IMR-90 (cell line): ENCODE results near the gene NUDT1. TPM values are rescaled to one million over a fixed set of nuclear protein-coding genes. Genes with fewer than 3 reads are reported as not detected.

Source experiments
- ATAC-seq: fragments of 200-7000 bp; cut with Tn5 transposase; 2 replicates; pipeline ENCODE4 v1.9.1; 2020; ENCODE audit warnings: low read depth, mild to moderate bottlenecking, moderate library complexity
- BruUV-seq: library from RNA; stranded (reverse); fragments of 400-500 nt; replicated peaks from 2 replicates; lab custom pipeline; 2021; lab: Mats Ljungman, UMichigan
- CTCF ChIA-PET: fragments of 300-600 bp; formaldehyde crosslinking; extraction: SDS; loops from one replicate; lab custom pipeline; 2021; ENCODE audit warnings: antibody characterized with exemption; lab: Yijun Ruan, JAX
- POLR2A ChIA-PET: fragments of 300-600 bp; sonication (Branson Sonifier 250); formaldehyde crosslinking; loops from one replicate; lab custom pipeline; 2022; ENCODE audit warnings: antibody characterized with exemption; ENCODE audit not compliant: unreplicated experiment; lab: Charles Lee
- DNase-seq: peaks from one replicate; pipeline ENCODE4 v3.0.0; 2013
- H2AFZ ChIP-seq: replicated peaks from 2 replicates; pipeline ENCODE3; 2013; ENCODE audit warnings: low read length, mild to moderate bottlenecking; ENCODE audit not compliant: poor library complexity
- H2AK5ac ChIP-seq: 2 replicates; pipeline ENCODE4 v1.6.1; 2013; ENCODE audit warnings: low read depth, low read length, inconsistent platforms
- H2AK9ac ChIP-seq: replicated peaks from 2 replicates; pipeline ENCODE3; 2013; ENCODE audit warnings: mild to moderate bottlenecking, low read depth, low read length, moderate library complexity; ENCODE audit not compliant: poor library complexity
- H2BK120ac ChIP-seq: 2 replicates; pipeline ENCODE4 v1.6.1; 2013; ENCODE audit warnings: low read depth, low read length, inconsistent platforms
- H2BK15ac ChIP-seq: 3 replicates; pipeline ENCODE4 v1.6.1; 2013; ENCODE audit warnings: low read depth, low read length, inconsistent platforms
- H2BK20ac ChIP-seq: 2 replicates; pipeline ENCODE4 v1.6.1; 2013; ENCODE audit warnings: low read depth, mild to moderate bottlenecking, inconsistent platforms, low read length, moderate library complexity
- H2BK5ac ChIP-seq: 2 replicates; pipeline ENCODE4 v1.6.1; 2013; ENCODE audit warnings: mild to moderate bottlenecking, low read depth, low read length, inconsistent platforms; ENCODE audit not compliant: poor library complexity, severe bottlenecking
- H3K14ac ChIP-seq: replicated peaks from 2 replicates; pipeline ENCODE4 v1.6.1; 2013; ENCODE audit warnings: low read depth, low read length, inconsistent platforms
- H3K18ac ChIP-seq: 2 replicates; pipeline ENCODE4 v1.6.1; 2013; ENCODE audit warnings: low read depth, low read length, control low read depth
- H3K23ac ChIP-seq: 2 replicates; pipeline ENCODE4 v1.6.1; 2013; ENCODE audit warnings: low read depth, low read length, inconsistent platforms
- H3K27ac ChIP-seq: 2 replicates; pipeline ENCODE4 v1.5.1; 2013; ENCODE audit warnings: mild to moderate bottlenecking, control low read depth, low read length; ENCODE audit not compliant: insufficient read depth
- H3K27me3 ChIP-seq: 2 replicates; pipeline ENCODE4 v1.6.1; 2013; ENCODE audit warnings: low read length; ENCODE audit not compliant: control insufficient read depth, insufficient read depth
- H3K36me3 ChIP-seq: 2 replicates; pipeline ENCODE4 v1.6.1; 2013; ENCODE audit warnings: low read length, mixed read lengths; ENCODE audit not compliant: control insufficient read depth, insufficient read depth
- H3K4ac ChIP-seq: 2 replicates; pipeline ENCODE4 v1.6.1; 2013; ENCODE audit warnings: low read depth, low read length, inconsistent platforms
- H3K4me1 ChIP-seq: 2 replicates; pipeline ENCODE4 v1.6.1; 2013; ENCODE audit warnings: low read length, mixed read lengths; ENCODE audit not compliant: control insufficient read depth, insufficient read depth
- H3K4me2 ChIP-seq: 2 replicates; pipeline ENCODE4 v1.6.1; 2013; ENCODE audit warnings: low read depth, mild to moderate bottlenecking, control low read depth, low read length, moderate library complexity
- H3K4me3 ChIP-seq: 2 replicates; pipeline ENCODE4 v1.5.1; 2013; ENCODE audit warnings: low read depth, mild to moderate bottlenecking, control low read depth, low read length, moderate library complexity; ENCODE audit not compliant: insufficient read depth
- H3K56ac ChIP-seq: 2 replicates; pipeline ENCODE4 v1.6.1; 2013; ENCODE audit warnings: low read length, inconsistent platforms; ENCODE audit not compliant: insufficient read depth; ENCODE audit errors: extremely low read depth
- H3K79me1 ChIP-seq, 2 experiments: 2 replicates each; pipeline ENCODE4 v1.6.1; 2013; ENCODE audit warnings: low read length in 2 of 2, inconsistent platforms in 1 of 2, low read depth in 1 of 2
- H3K9ac ChIP-seq: 2 replicates; pipeline ENCODE4 v1.6.1; 2013; ENCODE audit warnings: low read depth, low read length, control low read depth
- H3K9me1 ChIP-seq: 2 replicates; pipeline ENCODE4 v1.6.1; 2013; ENCODE audit warnings: low read length, inconsistent platforms; ENCODE audit not compliant: insufficient read depth
- H3K9me3 ChIP-seq: 2 replicates; pipeline ENCODE4 v1.6.1; 2013; ENCODE audit warnings: low read length; ENCODE audit not compliant: control insufficient read depth, insufficient read depth
- H4K20me1 ChIP-seq: 2 replicates; pipeline ENCODE4 v1.6.1; 2013; ENCODE audit warnings: low read length, inconsistent platforms; ENCODE audit not compliant: insufficient read depth
- H4K5ac ChIP-seq: 2 replicates; pipeline ENCODE4 v1.6.1; 2013; ENCODE audit warnings: mild to moderate bottlenecking, low read depth, low read length, control low read depth
- H4K8ac ChIP-seq, 2 experiments: 2 replicates each; pipeline ENCODE4 v1.6.1; 2013; ENCODE audit warnings: low read depth in 2 of 2, low read length in 2 of 2, control low read depth in 1 of 2, inconsistent platforms in 1 of 2
- H4K91ac ChIP-seq: 2 replicates; pipeline ENCODE4 v1.6.1; 2013; ENCODE audit warnings: low read depth, low read length, inconsistent platforms; ENCODE audit not compliant: insufficient read depth
- CTCF ChIP-seq: conservative IDR thresholded peaks from 2 replicates; pipeline ENCODE4 v1.5.1; 2012; ENCODE audit warnings: mild to moderate bottlenecking, low read depth, low read length, improper control_type of control experiment
- FOS ChIP-seq: fragments of 150-350 bp; IDR thresholded peaks from 2 replicates; pipeline ENCODE4 v1.6.1; 2016; ENCODE audit warnings: low read depth, low read length
- MXI1 ChIP-seq: IDR thresholded peaks from 2 replicates; pipeline ENCODE4 v1.6.1; 2012; ENCODE audit warnings: low read depth, mild to moderate bottlenecking, low read length, moderate library complexity, borderline replicate concordance
- RFX5 ChIP-seq: IDR thresholded peaks from 2 replicates; pipeline ENCODE4 v1.8.0; 2012; ENCODE audit warnings: low read depth, mild to moderate bottlenecking, low read length, moderate library complexity
- USF2 ChIP-seq: fragments of 150-350 bp; IDR thresholded peaks from 2 replicates; pipeline ENCODE4 v1.6.1; 2017; ENCODE audit warnings: mild to moderate bottlenecking, antibody characterized with exemption, low read length, low read depth
- WGBS, 2 experiments: methylation state at CpG; one replicate each; pipeline versions ENCODE4 v1.1.5 to v1.1.7; 2013; ENCODE audit warnings: missing lambda C conversion rate in 2 of 2; ENCODE audit not compliant: insufficient read length in 1 of 2; ENCODE audit errors: extremely low coverage in 2 of 2; 5-methylcytosine and 5-hydroxymethylcytosine counted together
- dilution Hi-C: fragments of 300-500 bp; cut with HindIII; formaldehyde crosslinking; loops from one replicate; pipeline ENCODE4 v1.14.3; 2018; ENCODE audit warnings: low sequenced_read_pairs; ENCODE audit not compliant: unreplicated experiment
- in situ Hi-C: fragments of 300-500 bp; cut with MboI; formaldehyde crosslinking; loops from 3 replicates; pipeline ENCODE4 v1.14.3; 2019; ENCODE audit warnings: low sequenced_read_pairs, inconsistent platforms, mixed read lengths
- intact Hi-C: fragments of 100-400 bp; cut with micrococcal nuclease; formaldehyde crosslinking; loops from 2 replicates; pipeline ENCODE4 v1.10.0; 2022
- polyA plus RNA-seq, 3 experiments: library from polyadenylated mRNA; depleted of rRNA; stranded (reverse); fragments of >200 nt; gene quantifications; 2 replicates each; pipeline ENCODE4 v1.2.3, GENCODE V29; 2012; ENCODE audit warnings: low replicate concordance in 1 of 3
- total RNA-seq: library from RNA; depleted of rRNA; stranded (reverse); fragments of >200 nt; gene quantifications from 2 replicates; pipeline ENCODE4 v1.2.3, GENCODE V29; 2012

The NUDT1 gene
- total and polyA plus RNA-seq, 2 of the 4 experiments (the other 2 are of a cell fraction) = 33.4 to 49.1 TPM

- H3K27me3 ChIP-seq = no peaks in the 10 kb centered on the region
- peaks cover 0 to 6% of the 10 kb centered on the region in 2 experiments; a peak in 1 of 4 replicates for H3K79me1 ChIP-seq
- no peak overlapping the region for H3K56ac ChIP-seq
- no peak overlapping the region for H2BK15ac ChIP-seq
- no peak overlapping the region for H3K9ac ChIP-seq
- H3K4me3 ChIP-seq = no peak overlapping the region
- H3K9me3 ChIP-seq = no peaks in the 10 kb centered on the region
- no TSS peak for BruUV-seq
- intact Hi-C loops = loop anchor here (1.0 to 10.0 kb wide), 3 partner anchors 105 to 631 kb away; no protein-coding TSS in a partner anchor
- no peak overlapping the region for H2AK5ac ChIP-seq
- DNase-seq = no peak
- POLR2A ChIA-PET = no interaction called here
- no peak overlapping the region for H2BK20ac ChIP-seq
- no peak overlapping the region for H3K14ac ChIP-seq
- WGBS, 2 experiments = no CpG with 5 or more reads among the region's 8 CpGs
- H4K20me1 ChIP-seq = peaks cover 6% of the 10 kb centered on the region; the same call in 1 of the 2 replicates
- H2AFZ ChIP-seq = no peak overlapping the region
- no peak overlapping the region for H3K4me2 ChIP-seq
- H3K23ac ChIP-seq = no peak overlapping the region
- H2BK120ac ChIP-seq = no peak overlapping the region
- no peak for TF ChIP-seq FOS
- TF ChIP-seq USF2 = no peak
- TF ChIP-seq CTCF = no peak
- no peak for TF ChIP-seq MXI1
- TF ChIP-seq RFX5 = no peak
- no peak overlapping the region for H2BK5ac ChIP-seq
- ATAC-seq = no peak
- no peak overlapping the region for H2AK9ac ChIP-seq
- no peak overlapping the region for H4K91ac ChIP-seq
- H4K5ac ChIP-seq = no peak overlapping the region
- CTCF ChIA-PET = no interaction called here
- H3K27ac ChIP-seq = no peak overlapping the region
- dilution Hi-C loops = no loop called here
- no peak overlapping the region for H4K8ac ChIP-seq
- peaks cover 5% of the 10 kb centered on the region for H3K4me1 ChIP-seq
- H3K18ac ChIP-seq = no peak overlapping the region
- H3K36me3 ChIP-seq = peaks cover 40% of the 10 kb centered on the region
- H3K9me1 ChIP-seq = peaks cover 9% of the 10 kb centered on the region
- in situ Hi-C loops = loop anchor here (10.0 kb wide), 2 partner anchors 555 to 635 kb away; partner anchors contain the start of gene PSMG3
- no peak overlapping the region for H3K4ac ChIP-seq
Measured at GRCh38 chr7:2209961-2210323, 32.1 kb upstream of the NUDT1 start.
